Measurements from ENCODE around the gene FLYWCH1.

The FLYWCH1 gene

DNA sequence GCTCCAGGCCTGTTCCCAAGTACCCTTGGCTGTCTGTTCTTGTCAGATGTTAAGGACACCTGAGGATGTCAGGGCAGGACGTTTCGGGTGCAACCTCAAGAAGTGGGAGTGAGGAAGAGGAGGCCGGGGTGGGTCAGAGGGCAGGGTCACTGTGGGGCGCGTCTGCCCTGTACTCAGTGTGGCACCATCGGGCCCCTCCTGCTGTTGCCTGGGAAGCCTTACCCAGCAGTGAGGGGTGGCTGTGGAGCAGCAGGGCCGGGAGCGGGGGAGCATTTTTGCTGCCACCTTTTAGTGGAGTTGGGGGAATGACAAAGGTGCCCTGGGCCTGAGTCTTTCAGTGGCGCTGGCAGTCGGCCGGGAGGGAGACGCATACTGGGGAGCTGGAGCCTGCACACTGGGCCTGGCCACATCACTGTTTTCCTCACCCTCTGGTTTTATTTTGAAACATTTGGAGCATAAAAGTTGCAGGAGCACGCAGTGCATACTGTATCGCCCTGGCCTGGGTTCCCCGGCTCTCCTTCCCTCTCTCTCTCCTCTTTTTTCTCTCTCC is 11.1 kb upstream of the FLYWCH1 start:
- DNase-seq, result no peak

- DNase-seq, result no peak
Measured at GRCh38 chr16:2902337-2903130, 9.2 kb upstream of the FLYWCH1 start.

- DNase-seq, result peak; percentile 82
Measured at GRCh38 chr16:2904100-2904921, 7.4 kb upstream of the FLYWCH1 start.

DNA sequence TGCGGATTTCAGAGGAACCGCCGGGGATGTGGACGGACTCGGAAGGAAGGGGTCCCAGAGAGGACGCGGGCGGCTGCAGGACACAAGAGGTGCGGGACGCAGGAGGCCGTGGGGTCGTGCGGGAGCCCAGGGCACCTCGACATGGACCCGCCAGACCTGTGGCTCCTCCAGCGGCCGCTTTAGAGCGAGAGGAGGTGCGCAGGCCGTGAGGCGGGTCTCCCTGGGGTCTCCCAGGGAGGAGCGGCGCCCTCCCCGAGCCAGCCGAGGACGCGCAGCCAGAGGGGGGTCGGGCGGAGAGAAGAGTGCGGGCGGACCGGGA is 6.8 kb upstream of the FLYWCH1 start:
- no peak for DNase-seq

- DNase-seq, result peak; percentile 95
Measured at GRCh38 chr16:2905241-2905987, 6.3 kb upstream of the FLYWCH1 start.

- DNase-seq, result no peak
Measured at GRCh38 chr16:2905988-2906387, 5.7 kb upstream of the FLYWCH1 start.

DNA sequence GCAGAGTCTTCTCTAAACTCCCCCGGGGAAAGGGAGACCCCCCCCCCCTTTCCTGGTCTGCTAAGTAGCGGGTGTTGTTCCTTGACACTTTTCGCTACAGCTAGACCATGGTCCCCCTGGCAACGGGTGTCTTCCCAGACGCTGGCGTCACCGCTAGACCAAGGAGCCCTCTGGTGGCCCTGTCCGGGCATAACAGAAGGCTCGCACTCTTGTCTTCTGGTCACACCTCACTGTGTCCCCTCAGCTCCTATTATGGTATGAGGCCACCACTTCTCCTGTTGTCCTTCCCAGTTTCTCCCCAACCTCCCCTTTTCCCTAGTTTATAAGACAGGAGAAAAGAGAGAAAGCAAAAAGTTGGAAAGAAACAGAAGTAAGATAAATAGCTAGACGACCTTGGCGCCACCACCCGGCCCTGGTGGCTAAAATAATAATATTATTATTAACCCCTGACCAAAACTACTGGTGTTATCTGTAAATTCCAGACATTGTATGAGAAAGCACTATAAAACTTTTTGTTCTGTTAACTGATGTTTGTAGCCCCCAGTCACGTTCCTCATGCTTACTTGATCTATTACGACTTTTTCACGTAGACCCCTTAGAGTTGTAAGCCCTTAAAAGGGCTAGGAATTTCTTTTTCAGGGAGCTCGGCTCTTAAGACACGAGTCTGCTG is 4.5 kb upstream of the FLYWCH1 start:
- peak; percentile 71 for DNase-seq

DNA sequence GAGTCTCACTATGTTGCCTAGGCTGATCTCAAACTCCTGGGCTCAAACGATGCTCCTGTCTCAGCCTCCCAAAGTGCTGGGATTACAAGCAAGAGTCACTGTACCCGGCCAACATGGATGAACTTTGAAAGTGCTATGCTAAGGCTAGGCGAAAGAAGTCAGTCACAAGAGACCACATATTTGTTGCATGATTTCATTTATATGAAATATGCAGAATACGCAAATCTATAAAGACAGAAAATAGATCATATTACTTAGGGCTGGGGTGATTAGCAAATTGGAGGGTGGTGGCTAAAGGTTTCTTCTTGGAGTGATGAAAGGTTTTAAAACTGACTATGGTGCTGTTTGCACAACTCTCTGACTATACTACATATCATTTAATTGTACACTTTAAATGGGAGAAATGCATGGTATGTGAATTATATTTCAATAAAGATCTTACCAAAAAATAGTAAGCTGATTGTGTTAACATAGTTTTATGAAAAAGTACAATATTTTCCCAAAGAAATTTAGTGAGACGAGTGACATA is 1.2 kb upstream of the FLYWCH1 start:
- DNase-seq, result no peak

- DNase-seq, result peak; percentile 15
Measured at GRCh38 chr16:2912330-2913199, 834 bp downstream of the FLYWCH1 start.

- no peak for DNase-seq
Measured at GRCh38 chr16:2913603-2914002, 1.9 kb downstream of the FLYWCH1 start.

DNA sequence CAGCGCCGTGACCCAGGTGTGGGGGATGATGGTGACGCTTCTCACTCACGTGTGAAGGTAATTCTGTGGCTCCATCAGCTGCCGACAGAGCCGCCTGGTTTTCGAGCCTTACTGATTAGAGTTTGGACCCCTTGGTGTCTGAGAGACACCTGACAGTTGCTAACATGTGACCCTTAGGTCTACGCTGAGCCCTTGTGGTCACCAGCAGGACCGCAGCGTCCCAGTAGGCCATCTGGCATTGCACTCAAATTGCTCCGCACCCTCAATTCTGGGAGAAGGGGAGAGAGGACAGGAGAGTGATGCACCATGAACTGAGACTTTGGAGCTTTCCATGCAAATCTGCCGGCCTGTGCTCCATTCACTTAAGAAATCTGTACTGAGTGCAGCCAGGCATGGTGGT is 2.5 kb downstream of the FLYWCH1 start:
- DNase-seq, result no peak

- DNase-seq, result no peak
Measured at GRCh38 chr16:2915196-2915929, 3.6 kb downstream of the FLYWCH1 start.

- peak; percentile 77 for DNase-seq
Measured at GRCh38 chr16:2919511-2920255, 8.0 kb downstream of the FLYWCH1 start.

GRCh38 chr16:2923481-2923880 is 11.8 kb downstream of the FLYWCH1 start:
- no peak for DNase-seq

- no peak for DNase-seq
Measured at GRCh38 chr16:2924901-2925755, 13.4 kb downstream of the FLYWCH1 start.

DNA sequence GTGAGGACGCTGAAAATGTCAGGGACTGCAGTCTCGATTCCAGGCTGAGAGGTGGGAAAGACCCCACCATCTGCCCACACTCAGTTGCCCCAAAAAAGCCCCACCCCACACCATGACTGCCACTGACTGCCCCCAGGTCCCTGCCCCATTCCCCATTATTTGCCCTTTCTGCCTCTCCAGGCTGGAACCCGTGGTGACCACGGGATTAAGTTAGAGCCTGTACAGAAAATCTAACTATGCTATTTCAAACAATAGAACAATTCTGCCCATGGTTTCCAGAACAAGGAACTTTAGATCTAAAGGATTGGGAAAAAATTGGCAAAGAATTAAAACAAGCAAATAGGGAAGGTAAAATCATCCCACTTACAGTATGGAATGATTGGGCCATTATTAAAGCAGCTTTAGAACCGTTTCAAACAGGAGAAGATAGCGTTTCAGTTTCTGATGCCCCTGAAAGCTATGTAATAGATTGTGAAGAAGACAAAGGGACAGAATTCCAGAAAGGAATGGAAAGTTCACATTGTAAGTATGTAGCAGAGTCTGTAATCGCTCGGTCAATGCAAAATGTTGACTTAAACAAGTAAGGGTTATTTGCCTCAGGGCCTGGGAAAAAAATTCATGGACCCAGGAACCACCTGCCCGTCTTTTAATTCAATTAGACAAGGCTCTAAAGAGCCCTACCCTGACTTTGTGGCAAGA is 14.4 kb downstream of the FLYWCH1 start:
- DNase-seq, result no peak

- no peak for DNase-seq
Measured at GRCh38 chr16:2926650-2926999, 14.9 kb downstream of the FLYWCH1 start.

DNA sequence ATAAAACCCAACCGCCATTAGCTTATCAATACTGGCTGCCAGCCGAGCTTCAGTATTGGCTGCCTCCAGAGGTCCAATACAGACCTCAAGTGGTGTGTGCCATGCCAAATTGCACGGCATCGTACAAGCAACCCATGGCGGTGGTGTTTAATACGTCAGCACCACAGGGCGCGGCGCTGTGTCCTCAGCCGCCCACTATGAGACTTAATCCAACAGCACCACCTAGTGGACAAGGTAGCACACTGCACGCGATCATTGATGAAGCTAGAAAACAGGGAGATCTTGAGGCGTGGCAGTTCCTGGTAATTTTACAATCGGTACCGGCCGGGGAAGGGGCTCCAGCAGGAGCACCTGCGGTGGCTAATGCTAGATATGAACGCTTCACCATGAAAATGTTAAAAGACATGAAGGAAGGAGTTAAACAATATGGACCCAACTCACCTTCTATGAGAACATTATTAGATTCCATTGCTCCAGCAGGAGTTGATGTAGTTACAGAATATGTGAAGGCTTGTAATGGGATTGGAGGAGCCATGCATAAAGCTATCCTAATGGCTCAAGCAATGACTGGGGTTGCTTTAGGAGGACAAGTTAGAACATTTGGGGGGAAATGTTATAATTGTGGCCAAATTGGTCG is 15.4 kb downstream of the FLYWCH1 start:
- DNase-seq, result peak; percentile 90
